ENCODE results near the gene CHGA. TPM values are rescaled to one million over a fixed set of nuclear protein-coding genes. Genes with fewer than 3 reads are reported as not detected.

The CHGA gene
- total RNA-seq, 1 experiment from 2014 or later = not detected

- no peaks in the 10 kb centered on the region for H3K36me3 ChIP-seq (ENCODE audit: low read depth)
- BruUV-seq (replicated peaks) = no TSS peak
- H3F3A ChIP-seq (ENCODE audit: insufficient read depth, low read depth) = no peaks in the 10 kb centered on the region; the same call in 1 of the 2 replicates
- no peak for DNase-seq
- POLR2A ChIA-PET (ENCODE audit: unreplicated experiment) = no interaction called here
- no peaks in the 10 kb centered on the region for H3K9me2 ChIP-seq (ENCODE audit: insufficient read depth)
- no peak overlapping the region for H3K27ac ChIP-seq
- no peaks in the 10 kb centered on the region for H3K9me3 ChIP-seq (ENCODE audit: insufficient read depth, low read depth)
- intact Hi-C loops (cut with micrococcal nuclease; ENCODE audit: unreplicated experiment) = loop anchor here (2.0 kb wide), 1 partner anchor 167 kb away; no protein-coding TSS in a partner anchor
- H3K4me2 ChIP-seq = no peak overlapping the region
- no peak overlapping the region for H2AFZ ChIP-seq
- no peaks in the 10 kb centered on the region; the same call in none of the 2 replicates for H4K20me1 ChIP-seq (ENCODE audit: insufficient read depth)
- H3K27me3 ChIP-seq (ENCODE audit: insufficient read depth, low read depth) = no peaks in the 10 kb centered on the region
- H3K4me3 ChIP-seq = no peak overlapping the region
- no peak for TF ChIP-seq CTCF (conservative IDR thresholded peaks at IDR 0.05)
- no peak for TF ChIP-seq EZH2 (IDR thresholded peaks at IDR 0.05; ENCODE audit: low read depth)
- CTCF ChIA-PET = no interaction called here
- H3K4me1 ChIP-seq (replicated peaks; ENCODE audit: insufficient read depth) = no peaks in the 10 kb centered on the region
- H3K79me2 ChIP-seq (ENCODE audit: low read depth) = peaks cover 17% of the 10 kb centered on the region; the same call in 1 of the 2 replicates
Observed at GRCh38 chr14:92971601-92972180, 48.7 kb downstream of the CHGA start.

- Histone ChIP-seq H3K27me3 (ENCODE audit: insufficient read depth, low read depth) (no peaks in the 10 kb centered on the region), H3K4me1 (replicated peaks; ENCODE audit: insufficient read depth) (no peaks in the 10 kb centered on the region), H3K36me3 (ENCODE audit: low read depth) (no peaks in the 10 kb centered on the region; the same call in 1 of the 2 replicates), H3F3A (ENCODE audit: insufficient read depth, low read depth) (no peaks in the 10 kb centered on the region; the same call in 1 of the 2 replicates), H3K4me3 (no peak overlapping the region), H3K9me2 (ENCODE audit: insufficient read depth) (no peaks in the 10 kb centered on the region), H2AFZ (no peak overlapping the region), H3K27ac (no peak overlapping the region), H3K9me3 (ENCODE audit: insufficient read depth, low read depth) (0 out of 2 replicates have a peak, but pooled peaks cover under 1% of the 10 kb centered on the region), H4K20me1 (ENCODE audit: insufficient read depth) (no peaks in the 10 kb centered on the region; the same call in 1 of the 2 replicates), H3K79me2 (ENCODE audit: low read depth) (0 out of 2 replicates have a peak, but pooled peaks cover 6% of the 10 kb centered on the region), H3K4me2 (no peak overlapping the region)
- ChIA-PET POLR2A (ENCODE audit: unreplicated experiment) (no interaction called here), CTCF (no interaction called here)
- intact Hi-C loops (cut with micrococcal nuclease; ENCODE audit: unreplicated experiment) = loop anchor here (1.0 to 2.0 kb wide), 2 partner anchors 142 to 165 kb away; partner anchors contain the start of gene ITPK1
- peak; percentile 90 for TF ChIP-seq CTCF (conservative IDR thresholded peaks at IDR 0.05)
- no peak for TF ChIP-seq EZH2 (IDR thresholded peaks at IDR 0.05; ENCODE audit: low read depth)
- no TSS peak for BruUV-seq (replicated peaks)
- DNase-seq = peak; percentile 52 to 75
Observed at GRCh38 chr14:92973261-92973797, 50.4 kb downstream of the CHGA start.

- no peaks in the 10 kb centered on the region for H3K9me2 ChIP-seq (ENCODE audit: insufficient read depth)
- H3K36me3 ChIP-seq (ENCODE audit: low read depth) = no peaks in the 10 kb centered on the region; the same call in 1 of the 2 replicates
- no peak overlapping the region for H2AFZ ChIP-seq
- no peaks in the 10 kb centered on the region for H3K4me1 ChIP-seq (replicated peaks; ENCODE audit: insufficient read depth)
- intact Hi-C loops (cut with micrococcal nuclease; ENCODE audit: unreplicated experiment) = loop anchor here (1.0 to 2.0 kb wide), 3 partner anchors 71 to 165 kb away; partner anchors contain the start of gene ITPK1
- peaks cover 6% of the 10 kb centered on the region; the same call in 1 of the 2 replicates for H3K9me3 ChIP-seq (ENCODE audit: insufficient read depth, low read depth)
- DNase-seq = peak in 1 of 2 experiments; percentile 44
- TF ChIP-seq CTCF (conservative IDR thresholded peaks at IDR 0.05) (no peak), EZH2 (IDR thresholded peaks at IDR 0.05; ENCODE audit: low read depth) (no peak)
- H3F3A ChIP-seq (ENCODE audit: insufficient read depth, low read depth) = no peaks in the 10 kb centered on the region; the same call in 1 of the 2 replicates
- H3K27me3 ChIP-seq (ENCODE audit: insufficient read depth, low read depth) = no peaks in the 10 kb centered on the region
- 0 out of 2 replicates have a peak, but pooled peaks cover 6% of the 10 kb centered on the region for H3K79me2 ChIP-seq (ENCODE audit: low read depth)
- BruUV-seq (replicated peaks) = no TSS peak
- no peak overlapping the region for H3K4me3 ChIP-seq
- H3K4me2 ChIP-seq = no peak overlapping the region
- ChIA-PET POLR2A (ENCODE audit: unreplicated experiment) (no interaction called here), CTCF (interaction anchor here (0.7 kb wide), 1 partner anchor 140 kb away, joined by 3 read pairs; no protein-coding TSS in a partner anchor)
- no peak overlapping the region for H3K27ac ChIP-seq
- no peaks in the 10 kb centered on the region; the same call in 1 of the 2 replicates for H4K20me1 ChIP-seq (ENCODE audit: insufficient read depth)
Observed at GRCh38 chr14:92973798-92974372, 50.9 kb downstream of the CHGA start.

Measured in PC-9 (cell line).